IPS-20b (cell line): Measurements from ENCODE around the gene DUSP7.

Source experiments
- H3K27ac ChIP-seq: one replicate; pipeline ENCODE4 v1.5.1; 2013; ENCODE audit warnings: low read length
- H3K27me3 ChIP-seq: 2 replicates; pipeline ENCODE4 v1.6.1; 2013; ENCODE audit warnings: mild to moderate bottlenecking, low read length, inconsistent platforms; ENCODE audit not compliant: insufficient read depth
- H3K36me3 ChIP-seq: 2 replicates; pipeline ENCODE4 v1.6.1; 2013; ENCODE audit warnings: low read depth, mild to moderate bottlenecking, inconsistent platforms, low read length, moderate library complexity; ENCODE audit not compliant: insufficient read depth
- H3K4me1 ChIP-seq: 2 replicates; pipeline ENCODE4 v1.6.1; 2013; ENCODE audit warnings: mild to moderate bottlenecking, control low read depth, inconsistent platforms, low read length, moderate library complexity; ENCODE audit not compliant: insufficient read depth
- H3K4me3 ChIP-seq: 2 replicates; pipeline ENCODE4 v1.5.1; 2013; ENCODE audit warnings: mild to moderate bottlenecking, low read length, inconsistent platforms
- H3K9ac ChIP-seq: 2 replicates; pipeline ENCODE4 v1.6.1; 2013; ENCODE audit warnings: low read depth, mild to moderate bottlenecking, inconsistent platforms, low read length, moderate library complexity
- H3K9me3 ChIP-seq: 2 replicates; pipeline ENCODE4 v1.6.1; 2013; ENCODE audit warnings: mild to moderate bottlenecking, low read depth, low read length, inconsistent platforms; ENCODE audit not compliant: insufficient read depth

DUSP7 gene

GRCh38 chr3:52070724-52071621 lies 14.6 kb upstream of the DUSP7 start:
- Histone ChIP-seq H3K9ac (no peak overlapping the region), H3K9me3 (no peaks in the 10 kb centered on the region), H3K36me3 (peaks cover 26% of the 10 kb centered on the region), H3K4me1 (no peaks in the 10 kb centered on the region), H3K4me3 (no peak overlapping the region), H3K27me3 (no peaks in the 10 kb centered on the region), H3K27ac (no peak overlapping the region)

- H3K4me3 ChIP-seq: no peak overlapping the region
- peaks cover 15% of the 10 kb centered on the region for H3K36me3 ChIP-seq
- H3K9ac ChIP-seq: no peak overlapping the region
- H3K27ac ChIP-seq: no peak overlapping the region
- no peaks in the 10 kb centered on the region for H3K9me3 ChIP-seq
- H3K27me3 ChIP-seq: no peaks in the 10 kb centered on the region
- no peaks in the 10 kb centered on the region for H3K4me1 ChIP-seq
Measured at GRCh38 chr3:52069855-52070254, 13.5 kb upstream of the DUSP7 start.

DNA sequence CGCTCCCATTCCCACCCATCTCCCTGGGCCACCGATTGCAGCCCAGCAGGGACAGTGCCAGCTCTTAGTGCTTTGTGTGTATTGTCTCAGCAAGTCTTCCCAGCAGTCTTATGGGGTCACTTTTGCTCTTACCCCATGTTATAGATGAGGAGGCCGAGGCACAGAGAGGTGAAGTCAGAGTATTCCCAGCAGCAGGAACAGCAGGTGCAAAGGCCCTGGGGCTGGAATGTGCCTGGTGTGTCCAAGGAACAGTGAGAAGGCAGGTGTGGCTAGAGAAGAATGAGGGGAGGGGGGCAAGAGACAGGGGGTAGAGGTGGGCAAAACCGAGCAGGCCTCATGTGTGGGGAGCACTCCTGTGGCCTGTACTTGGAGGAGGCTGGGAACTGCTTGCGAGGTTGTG lies 12.8 kb upstream of the DUSP7 start:
- Histone ChIP-seq H3K4me3 (no peak overlapping the region), H3K27me3 (no peaks in the 10 kb centered on the region), H3K27ac (no peak overlapping the region), H3K9ac (no peak overlapping the region), H3K4me1 (no peaks in the 10 kb centered on the region), H3K9me3 (no peaks in the 10 kb centered on the region), H3K36me3 (peaks cover 7% of the 10 kb centered on the region)

- Histone ChIP-seq H3K4me1 (no peaks in the 10 kb centered on the region), H3K9me3 (no peaks in the 10 kb centered on the region), H3K27ac (no peak overlapping the region), H3K9ac (no peak overlapping the region), H3K36me3 (peaks cover 3% of the 10 kb centered on the region; the same call in 1 of the 2 replicates), H3K4me3 (no peak overlapping the region), H3K27me3 (no peaks in the 10 kb centered on the region)
Measured at GRCh38 chr3:52068730-52069129, 12.4 kb upstream of the DUSP7 start.

DNA sequence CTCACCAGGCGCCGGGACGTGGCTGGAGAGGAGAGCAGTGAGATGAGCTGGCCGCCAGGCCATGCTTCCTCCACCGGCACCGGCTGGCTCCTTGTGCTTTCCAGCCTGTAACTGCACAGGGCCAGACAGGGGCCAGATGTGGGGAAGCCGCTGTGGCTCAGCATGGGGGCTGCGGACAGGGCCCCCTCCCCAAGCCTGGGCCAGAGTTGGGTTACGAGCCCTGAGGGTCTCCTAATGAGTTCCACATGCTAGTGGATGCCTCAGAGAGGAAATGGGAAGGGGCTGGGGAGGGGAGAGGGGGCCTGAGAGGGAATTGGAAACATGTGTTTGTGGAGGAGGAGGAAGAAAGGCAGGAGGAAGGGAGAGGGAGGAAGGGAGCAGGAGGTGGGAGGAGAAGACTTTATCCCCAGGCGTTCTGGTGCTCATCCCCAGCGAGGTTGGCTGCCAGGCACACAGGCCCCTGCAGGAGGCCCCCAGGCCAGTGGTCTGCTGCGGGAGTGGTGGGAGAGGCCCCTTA lies 11.7 kb upstream of the DUSP7 start:
- Histone ChIP-seq H3K36me3 (no peaks in the 10 kb centered on the region), H3K4me3 (no peak overlapping the region), H3K9ac (no peak overlapping the region), H3K4me1 (no peaks in the 10 kb centered on the region), H3K27ac (no peak overlapping the region), H3K27me3 (no peaks in the 10 kb centered on the region), H3K9me3 (no peaks in the 10 kb centered on the region)

- no peaks in the 10 kb centered on the region for H3K4me1 ChIP-seq
- H3K27ac ChIP-seq: no peak overlapping the region
- no peaks in the 10 kb centered on the region for H3K27me3 ChIP-seq
- no peak overlapping the region for H3K9ac ChIP-seq
- H3K36me3 ChIP-seq: no peaks in the 10 kb centered on the region
- H3K4me3 ChIP-seq: no peak overlapping the region
- H3K9me3 ChIP-seq: no peaks in the 10 kb centered on the region
Measured at GRCh38 chr3:52067526-52067925, 11.2 kb upstream of the DUSP7 start.

GRCh38 chr3:52067046-52067445 lies 10.7 kb upstream of the DUSP7 start:
- H3K9ac ChIP-seq: no peak overlapping the region
- H3K36me3 ChIP-seq: no peaks in the 10 kb centered on the region

DNA sequence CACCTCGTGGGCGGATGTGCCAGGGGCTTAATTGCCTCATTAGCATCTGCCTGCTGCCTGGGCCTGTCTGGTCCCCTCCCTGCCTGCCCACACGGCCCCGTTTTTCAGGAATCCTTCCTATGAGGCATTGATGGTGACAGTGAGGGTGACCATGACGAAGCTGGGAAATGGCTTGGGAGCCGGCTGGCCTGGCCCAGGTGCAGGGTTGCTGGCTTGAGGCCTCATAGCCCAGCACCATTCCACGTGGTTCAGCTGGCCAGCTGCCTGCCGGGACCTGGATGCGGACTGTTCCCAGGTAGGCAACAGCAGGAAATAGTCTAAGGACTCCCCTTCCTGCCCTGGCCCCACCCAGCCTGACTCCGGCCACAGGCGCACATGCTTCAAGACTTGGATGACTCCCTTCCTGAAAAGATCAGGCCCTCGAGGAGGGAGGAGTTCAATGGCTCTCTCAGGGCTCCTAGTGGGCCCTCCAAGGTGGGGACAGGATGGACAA lies 8.9 kb upstream of the DUSP7 start:
- Histone ChIP-seq H3K27ac (no peak overlapping the region), H3K9ac (no peak overlapping the region), H3K27me3 (no peaks in the 10 kb centered on the region), H3K9me3 (no peaks in the 10 kb centered on the region), H3K4me3 (no peak overlapping the region), H3K36me3 (no peaks in the 10 kb centered on the region), H3K4me1 (no peaks in the 10 kb centered on the region)

More at GRCh38 chr3:52067046-52067445, 10.7 kb upstream of the DUSP7 start:
- H3K9me3 ChIP-seq: no peaks in the 10 kb centered on the region
- no peaks in the 10 kb centered on the region for H3K27me3 ChIP-seq
- no peak overlapping the region for H3K4me3 ChIP-seq
- no peak overlapping the region for H3K27ac ChIP-seq
- no peaks in the 10 kb centered on the region for H3K4me1 ChIP-seq

GRCh38 chr3:52064561-52064960 lies 8.2 kb upstream of the DUSP7 start:
- H3K9ac ChIP-seq: no peak overlapping the region
- H3K4me3 ChIP-seq: no peak overlapping the region
- H3K27ac ChIP-seq: no peak overlapping the region
- H3K27me3 ChIP-seq: peaks cover 4% of the 10 kb centered on the region; the same call in 1 of the 2 replicates
- H3K4me1 ChIP-seq: no peaks in the 10 kb centered on the region
- H3K36me3 ChIP-seq: no peaks in the 10 kb centered on the region
- no peaks in the 10 kb centered on the region for H3K9me3 ChIP-seq

DNA sequence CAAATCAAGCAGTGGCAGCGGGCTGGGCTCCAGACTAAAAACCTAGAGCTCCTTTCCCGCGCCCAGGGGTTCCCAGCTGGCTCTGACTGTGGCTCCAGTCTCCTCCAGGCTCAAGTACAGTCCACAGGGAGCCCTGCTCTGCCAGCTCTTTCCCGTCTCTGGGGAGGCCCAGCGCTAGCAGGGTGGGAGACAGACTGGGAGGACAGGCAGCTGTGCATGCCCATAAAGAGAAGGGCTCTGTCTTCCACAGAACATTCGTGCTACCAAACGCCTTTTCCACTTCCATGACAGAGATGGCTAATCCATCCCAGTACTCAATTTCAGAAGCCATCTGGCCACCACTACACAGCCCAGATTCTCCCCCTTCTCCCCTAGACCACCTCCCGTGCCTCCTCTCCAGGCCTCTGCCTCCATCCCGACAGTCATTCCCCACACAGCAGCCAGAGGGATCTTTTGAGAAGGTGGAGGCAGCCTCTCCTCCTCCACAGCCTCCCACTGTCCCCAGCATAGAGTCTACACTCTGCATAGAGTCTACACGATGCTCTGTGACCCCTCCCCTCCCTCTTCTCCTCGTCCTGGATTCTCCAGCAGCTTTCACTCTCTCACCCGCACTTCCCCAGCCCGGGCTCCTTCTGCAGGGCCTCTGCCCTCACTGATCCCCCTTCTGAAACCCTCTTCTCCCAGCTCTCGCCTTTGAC lies 6.8 kb upstream of the DUSP7 start:
- Histone ChIP-seq H3K4me1 (no peaks in the 10 kb centered on the region), H3K9me3 (no peaks in the 10 kb centered on the region), H3K27me3 (peaks cover 18% of the 10 kb centered on the region), H3K36me3 (no peaks in the 10 kb centered on the region), H3K27ac (no peak overlapping the region), H3K4me3 (no peak overlapping the region), H3K9ac (no peak overlapping the region)

DNA sequence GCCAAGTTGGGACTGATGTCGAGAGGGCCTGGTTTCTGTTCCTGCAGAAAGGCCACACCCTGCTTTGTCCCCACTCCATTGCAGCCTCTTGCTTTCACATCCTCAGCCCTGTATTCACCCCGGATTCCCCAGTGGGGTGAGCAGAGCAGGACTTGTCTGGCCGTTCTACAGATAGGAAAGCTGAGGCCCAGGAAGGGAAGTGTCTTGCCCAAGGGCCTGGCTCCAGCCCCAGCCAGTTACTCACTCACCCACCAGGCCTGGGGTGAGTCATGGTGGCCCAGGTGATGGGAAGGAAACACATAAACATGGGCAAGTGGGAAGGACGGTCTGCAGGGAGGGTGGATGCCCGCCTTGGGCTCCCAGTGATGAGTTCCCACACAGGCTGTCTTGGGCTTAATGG lies 6.1 kb upstream of the DUSP7 start:
- Histone ChIP-seq H3K27me3 (peaks cover 25% of the 10 kb centered on the region), H3K9me3 (no peaks in the 10 kb centered on the region), H3K36me3 (no peaks in the 10 kb centered on the region), H3K4me3 (no peak overlapping the region), H3K9ac (no peak overlapping the region), H3K4me1 (no peaks in the 10 kb centered on the region; the same call in 1 of the 2 replicates), H3K27ac (no peak overlapping the region)
